ENCODE results near the gene PSMD13.
"Not testable (repeated sequence)": the region's sequence is repeated elsewhere in the genome, so short reads cannot be mapped to it uniquely, and the experiment has no call there.

The PSMD13 gene

GRCh38 chr11:217704-218103 is 19.1 kb upstream of the PSMD13 start:
- DNase-seq (ENCODE audit: low read depth in 2 of 2) = no peak

- no peak for DNase-seq (ENCODE audit: low read depth in 2 of 2)
Observed at GRCh38 chr11:218815-219593, 17.8 kb upstream of the PSMD13 start.

- not testable (repeated sequence) for DNase-seq (ENCODE audit: low read depth in 2 of 2)
Observed at GRCh38 chr11:220641-221215, 16.0 kb upstream of the PSMD13 start.

GRCh38 chr11:221539-221938 is 15.2 kb upstream of the PSMD13 start:
- no peak for DNase-seq (ENCODE audit: low read depth in 2 of 2)

GRCh38 chr11:221998-222789 is 14.6 kb upstream of the PSMD13 start:
- DNase-seq (ENCODE audit: low read depth in 2 of 2) = no peak

GRCh38 chr11:223026-223789 is 13.6 kb upstream of the PSMD13 start:
- no peak for DNase-seq (ENCODE audit: low read depth in 2 of 2)

GRCh38 chr11:223884-224283 is 12.9 kb upstream of the PSMD13 start:
- no peak for DNase-seq (ENCODE audit: low read depth in 2 of 2)

- no peak for DNase-seq (ENCODE audit: low read depth in 2 of 2)
Observed at GRCh38 chr11:224424-224823, 12.4 kb upstream of the PSMD13 start.

GRCh38 chr11:225734-226453 is 10.9 kb upstream of the PSMD13 start:
- no peak for DNase-seq (ENCODE audit: low read depth in 2 of 2)

- DNase-seq (ENCODE audit: low read depth in 2 of 2) = no peak
Observed at GRCh38 chr11:227824-228379, 8.9 kb upstream of the PSMD13 start.

GRCh38 chr11:230431-230830 is 6.3 kb upstream of the PSMD13 start:
- DNase-seq (ENCODE audit: low read depth in 2 of 2) = no peak

GRCh38 chr11:232783-233565 is 3.8 kb upstream of the PSMD13 start:
- no peak for DNase-seq (ENCODE audit: low read depth in 2 of 2)

GRCh38 chr11:235180-235579 is 1.6 kb upstream of the PSMD13 start:
- no peak for DNase-seq (ENCODE audit: low read depth in 2 of 2)

- peak in 1 of 2 donors; percentile 49 for DNase-seq (ENCODE audit: low read depth in 2 of 2)
Observed at GRCh38 chr11:235609-235996, 1.2 kb upstream of the PSMD13 start.

- peak; percentile 70 to 72 for DNase-seq (ENCODE audit: low read depth in 2 of 2)
Observed at GRCh38 chr11:235997-236773, 591 bp upstream of the PSMD13 start, which contains the start of gene SIRT3. Gene SIRT3, minus strand, starts transcription at chr11:236342. Its CDS starts 14 bp downstream, at chr11:236328.

- not testable (repeated sequence) for DNase-seq (ENCODE audit: low read depth in 2 of 2)
Observed at GRCh38 chr11:238346-238745, 1.6 kb downstream of the PSMD13 start.

GRCh38 chr11:240315-240714 is 3.5 kb downstream of the PSMD13 start:
- no peak for DNase-seq (ENCODE audit: low read depth in 2 of 2)

GRCh38 chr11:241634-242033 is 4.9 kb downstream of the PSMD13 start:
- DNase-seq (ENCODE audit: low read depth in 2 of 2) = no peak

- DNase-seq (ENCODE audit: low read depth in 2 of 2) = no peak
Observed at GRCh38 chr11:244376-244775, 7.6 kb downstream of the PSMD13 start.

All from stimulated activated CD4-positive, alpha-beta T cell treated with anti-CD3 and anti-CD28 coated beads, Interleukin-1b, Interleukin-23, amount 100 ng/mL, for 4 hours (primary cell).